ENCODE results near the gene PTPN7.

DNA sequence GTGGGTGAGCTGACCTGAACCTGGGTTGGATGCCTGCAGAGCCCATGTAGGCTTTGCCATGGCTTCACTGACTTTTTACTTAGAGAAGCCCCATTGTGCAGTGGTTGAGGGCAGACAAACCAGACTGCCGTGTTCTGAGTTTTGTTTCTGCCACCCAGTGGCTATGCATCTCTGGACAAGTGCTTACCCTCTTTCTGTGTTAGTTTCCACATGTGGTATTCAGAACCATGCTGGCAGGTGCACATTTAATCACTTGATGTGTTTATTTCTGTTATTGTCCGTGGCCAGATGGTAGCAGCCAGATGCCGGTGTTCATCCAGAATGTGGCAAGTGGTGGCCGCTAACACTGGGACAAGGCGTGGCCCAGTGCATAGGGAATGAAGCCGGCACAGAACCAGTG, 10.3 kb upstream of the PTPN7 start:
- no peak for TF ChIP-seq EZH2 (IDR thresholded peaks at IDR 0.05; ENCODE audit: borderline replicate concordance, low read depth, low read length, severe bottlenecking)
- TF ChIP-seq, protein P1, sequence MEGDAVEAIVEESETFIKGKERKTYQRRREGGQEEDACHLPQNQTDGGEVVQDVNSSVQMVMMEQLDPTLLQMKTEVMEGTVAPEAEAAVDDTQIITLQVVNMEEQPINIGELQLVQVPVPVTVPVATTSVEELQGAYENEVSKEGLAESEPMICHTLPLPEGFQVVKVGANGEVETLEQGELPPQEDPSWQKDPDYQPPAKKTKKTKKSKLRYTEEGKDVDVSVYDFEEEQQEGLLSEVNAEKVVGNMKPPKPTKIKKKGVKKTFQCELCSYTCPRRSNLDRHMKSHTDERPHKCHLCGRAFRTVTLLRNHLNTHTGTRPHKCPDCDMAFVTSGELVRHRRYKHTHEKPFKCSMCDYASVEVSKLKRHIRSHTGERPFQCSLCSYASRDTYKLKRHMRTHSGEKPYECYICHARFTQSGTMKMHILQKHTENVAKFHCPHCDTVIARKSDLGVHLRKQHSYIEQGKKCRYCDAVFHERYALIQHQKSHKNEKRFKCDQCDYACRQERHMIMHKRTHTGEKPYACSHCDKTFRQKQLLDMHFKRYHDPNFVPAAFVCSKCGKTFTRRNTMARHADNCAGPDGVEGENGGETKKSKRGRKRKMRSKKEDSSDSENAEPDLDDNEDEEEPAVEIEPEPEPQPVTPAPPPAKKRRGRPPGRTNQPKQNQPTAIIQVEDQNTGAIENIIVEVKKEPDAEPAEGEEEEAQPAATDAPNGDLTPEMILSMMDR (IDR thresholded peaks at IDR 0.05; ENCODE audit: extremely low read depth in 1 of 2, insufficient read depth in 1 of 2, low read depth in 1 of 2, low read length in 2 of 2), result no peak

Data from endothelial cell of umbilical vein (primary cell).